OCI-LY1 (cell line): ENCODE results near the gene IAH1.

Experiments
- EZH2 ChIP-seq: fragments of 200-600 bp; sonication (generic), shearing (Covaris generic); IDR thresholded peaks from 2 replicates; pipeline ENCODE4 v1.8.0; 2017; ENCODE audit warnings: borderline replicate concordance, mixed run types, mild to moderate bottlenecking, antibody characterized with exemption, low read length, moderate library complexity, mixed read lengths
- TF ChIP-seq, protein P1 (sequence below): fragments of 200-600 bp; sonication (generic), shearing (Covaris generic); IDR thresholded peaks from 2 replicates; pipeline ENCODE4 v1.5.1; 2017; ENCODE audit warnings: mild to moderate bottlenecking, antibody characterized with exemption, low read length, moderate library complexity, mixed read lengths

DNA sequence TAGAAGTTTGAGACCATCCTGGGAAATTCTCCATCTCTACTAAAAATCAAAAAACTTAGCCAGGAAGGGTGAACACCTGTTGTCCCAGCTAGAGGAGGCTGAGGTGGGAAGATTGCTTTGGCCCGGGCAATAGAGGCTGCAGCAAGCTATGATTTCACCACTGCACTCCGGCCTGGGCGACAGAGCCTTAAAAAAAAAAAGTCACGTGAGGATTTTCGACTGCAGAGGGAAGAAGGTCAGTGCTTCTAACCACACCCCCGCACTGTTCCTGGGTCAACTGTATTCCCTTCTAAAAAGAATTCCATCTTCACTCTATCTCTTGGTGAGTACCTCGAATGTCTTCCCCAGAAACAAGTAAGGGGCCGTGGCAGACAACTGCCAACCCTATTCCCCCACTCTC is 49.9 kb downstream of the IAH1 start:
- TF ChIP-seq, protein P1, sequence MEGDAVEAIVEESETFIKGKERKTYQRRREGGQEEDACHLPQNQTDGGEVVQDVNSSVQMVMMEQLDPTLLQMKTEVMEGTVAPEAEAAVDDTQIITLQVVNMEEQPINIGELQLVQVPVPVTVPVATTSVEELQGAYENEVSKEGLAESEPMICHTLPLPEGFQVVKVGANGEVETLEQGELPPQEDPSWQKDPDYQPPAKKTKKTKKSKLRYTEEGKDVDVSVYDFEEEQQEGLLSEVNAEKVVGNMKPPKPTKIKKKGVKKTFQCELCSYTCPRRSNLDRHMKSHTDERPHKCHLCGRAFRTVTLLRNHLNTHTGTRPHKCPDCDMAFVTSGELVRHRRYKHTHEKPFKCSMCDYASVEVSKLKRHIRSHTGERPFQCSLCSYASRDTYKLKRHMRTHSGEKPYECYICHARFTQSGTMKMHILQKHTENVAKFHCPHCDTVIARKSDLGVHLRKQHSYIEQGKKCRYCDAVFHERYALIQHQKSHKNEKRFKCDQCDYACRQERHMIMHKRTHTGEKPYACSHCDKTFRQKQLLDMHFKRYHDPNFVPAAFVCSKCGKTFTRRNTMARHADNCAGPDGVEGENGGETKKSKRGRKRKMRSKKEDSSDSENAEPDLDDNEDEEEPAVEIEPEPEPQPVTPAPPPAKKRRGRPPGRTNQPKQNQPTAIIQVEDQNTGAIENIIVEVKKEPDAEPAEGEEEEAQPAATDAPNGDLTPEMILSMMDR: no peak
- TF ChIP-seq EZH2: no peak
